GM21825 (cell line): ENCODE data around the gene FYN.
"Not testable (repeated sequence)": the region's sequence is repeated elsewhere in the genome, so short reads cannot be mapped to it uniquely, and the experiment has no call there.

Experiments
- ATAC-seq: cut with Tn5 transposase; IDR thresholded peaks from one replicate; pipeline ENCODE4 v1.9.1; 2021; ENCODE audit warnings: mild to moderate bottlenecking, moderate library complexity; ENCODE audit not compliant: unreplicated experiment

Gene FYN

GRCh38 chr6:111792914-111793700 is 80.1 kb downstream of the FYN start:
- ATAC-seq: no peak

DNA sequence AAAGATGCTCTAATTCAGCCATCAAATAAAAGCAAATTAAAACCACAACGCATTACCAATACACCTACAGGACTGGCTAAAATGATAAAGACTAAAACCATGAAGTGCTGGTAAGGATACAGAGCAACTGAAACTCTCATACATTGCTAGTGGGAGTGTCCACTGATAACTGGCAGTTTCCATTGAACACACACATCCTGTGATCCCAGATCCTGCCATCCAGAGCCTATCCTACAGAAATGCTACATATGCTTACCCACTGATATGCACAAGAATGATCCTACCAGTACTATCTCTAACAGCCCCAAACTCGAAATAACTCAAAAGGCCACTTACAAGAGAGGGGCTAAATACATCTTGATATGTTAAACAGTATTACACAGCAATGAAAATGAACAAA is 81.0 kb downstream of the FYN start:
- no peak for ATAC-seq

- ATAC-seq: no peak
Measured at GRCh38 chr6:111791415-111791814, 81.8 kb downstream of the FYN start.

DNA sequence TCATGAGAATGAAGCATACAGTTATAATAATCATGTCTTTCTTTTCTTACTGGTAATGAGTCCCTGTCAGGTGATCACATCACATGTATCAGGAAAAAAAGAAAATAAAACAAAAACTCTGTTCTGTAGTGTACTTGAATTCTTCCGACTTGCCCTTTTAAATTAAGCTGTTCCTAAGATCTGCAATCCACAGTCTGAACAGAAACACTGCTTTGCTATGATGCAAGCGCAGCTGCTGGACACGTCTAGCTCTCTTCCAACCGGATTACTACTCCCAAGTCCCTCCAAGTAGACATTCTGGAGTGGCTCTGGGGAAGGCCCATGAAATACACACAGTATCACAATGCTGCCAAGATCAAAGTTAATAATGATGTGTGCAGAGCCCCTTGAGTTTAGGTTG is 83.7 kb downstream of the FYN start:
- ATAC-seq: no peak

GRCh38 chr6:111788379-111789276 is 84.6 kb downstream of the FYN start:
- ATAC-seq: no peak

- ATAC-seq: not testable (repeated sequence)
Measured at GRCh38 chr6:111786151-111786550, 87.1 kb downstream of the FYN start.

GRCh38 chr6:111784433-111784832 is 88.8 kb downstream of the FYN start:
- ATAC-seq: no peak

GRCh38 chr6:111782887-111783466 is 90.3 kb downstream of the FYN start:
- no peak for ATAC-seq

GRCh38 chr6:111782192-111782809 is 91.0 kb downstream of the FYN start:
- no peak for ATAC-seq

- ATAC-seq: no peak
Measured at GRCh38 chr6:111781041-111781708, 92.1 kb downstream of the FYN start.

GRCh38 chr6:111780393-111780792 is 92.9 kb downstream of the FYN start:
- no peak for ATAC-seq

DNA sequence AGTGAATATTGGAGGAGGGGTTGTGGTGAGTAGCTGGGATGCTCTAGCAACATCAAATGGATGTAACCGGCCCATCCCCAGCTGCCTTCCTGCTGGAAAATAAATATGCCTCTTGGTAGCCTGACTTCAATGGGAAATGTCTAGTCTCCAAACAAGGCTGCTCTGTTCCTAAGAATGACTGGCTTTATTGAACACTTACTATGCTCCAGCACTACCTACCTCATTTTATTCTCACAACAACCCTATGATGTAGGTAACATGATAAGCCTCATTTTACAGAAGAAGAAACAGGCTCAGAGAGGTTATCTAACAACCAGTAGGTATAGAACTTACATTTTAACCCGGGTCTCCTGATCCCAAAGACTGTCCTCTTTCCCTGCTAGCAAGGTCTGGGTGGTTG is 93.6 kb downstream of the FYN start:
- ATAC-seq: no peak

DNA sequence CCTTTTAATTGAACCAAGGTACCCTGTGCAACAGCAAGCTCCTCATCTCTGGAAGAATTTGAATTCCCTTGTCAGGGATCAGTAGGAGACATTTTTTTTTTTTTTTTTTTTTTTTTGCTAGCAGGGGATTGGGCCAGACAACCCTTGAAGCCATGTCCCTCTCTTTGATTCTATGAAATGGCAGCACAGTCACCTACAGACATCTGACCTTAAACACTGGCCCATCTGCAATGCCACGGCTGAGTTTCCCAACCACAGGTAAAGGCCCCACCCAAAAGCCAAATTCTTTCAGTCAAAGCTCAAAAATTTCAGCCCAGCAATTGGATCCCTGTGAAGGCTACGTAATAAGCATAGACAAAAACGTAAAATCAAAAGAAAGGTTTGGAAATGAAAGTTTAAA is 94.2 kb downstream of the FYN start:
- no peak for ATAC-seq

GRCh38 chr6:111777357-111777756 is 95.9 kb downstream of the FYN start:
- ATAC-seq: no peak

- no peak for ATAC-seq
Measured at GRCh38 chr6:111776236-111777221, 96.7 kb downstream of the FYN start.

GRCh38 chr6:111775145-111775922 is 97.9 kb downstream of the FYN start:
- ATAC-seq: no peak

DNA sequence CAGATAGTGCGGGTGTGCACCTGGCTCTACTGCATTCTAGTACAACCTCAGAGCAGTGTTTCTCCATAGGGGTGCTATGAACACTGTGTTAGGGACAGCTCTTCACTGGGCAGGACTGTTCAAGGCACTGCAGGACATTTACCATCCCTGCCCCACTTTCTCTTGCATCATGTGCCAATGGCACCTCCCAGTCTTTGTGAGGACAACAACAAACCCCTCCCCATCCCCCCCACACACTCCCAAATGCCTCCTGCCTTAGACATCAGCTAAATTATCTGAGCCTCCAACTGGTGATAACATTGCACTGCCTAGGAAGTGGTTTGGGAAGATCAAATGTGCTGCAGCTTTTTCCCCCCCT is 98.9 kb downstream of the FYN start:
- no peak for ATAC-seq

DNA sequence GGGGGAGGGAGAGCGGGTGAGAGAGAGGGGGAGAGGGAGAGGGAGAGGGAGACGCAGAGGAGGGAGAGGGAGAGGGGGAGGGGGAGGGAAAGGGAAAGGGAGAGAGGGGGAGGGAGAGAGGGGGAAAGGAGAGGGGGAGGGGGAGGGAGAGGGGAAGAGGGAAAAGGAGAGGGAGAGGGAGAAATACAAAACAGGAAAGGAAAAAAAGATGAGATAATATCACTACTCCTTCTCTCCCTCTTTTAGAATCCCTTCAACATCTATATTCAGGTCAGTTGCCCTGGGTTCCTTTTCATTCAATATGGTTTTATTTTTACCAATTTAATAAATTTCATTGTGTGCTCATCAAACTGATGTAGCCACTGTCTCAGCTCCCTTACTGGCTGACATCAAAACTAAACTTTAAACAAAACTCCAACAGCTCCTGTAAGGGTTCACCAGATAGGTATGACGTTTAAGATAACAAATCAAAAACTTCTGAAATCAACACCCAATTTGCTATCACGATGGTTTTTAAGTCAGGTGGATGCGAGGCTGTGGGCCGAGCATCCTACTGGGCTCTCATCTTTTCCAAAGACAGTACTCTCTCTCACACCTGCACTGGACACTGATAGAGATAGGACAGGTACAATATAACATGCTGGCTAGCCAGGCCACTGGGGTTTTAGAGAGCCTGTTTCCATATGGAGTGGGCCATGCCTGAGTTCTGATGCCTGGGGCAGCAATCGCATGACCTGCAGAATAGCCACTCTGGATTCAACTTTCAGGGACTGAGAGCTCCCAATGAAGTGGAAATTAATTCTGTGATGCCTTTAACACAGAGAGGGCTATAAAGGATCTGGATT is 99.5 kb downstream of the FYN start:
- ATAC-seq: no peak
